ENCODE results near the gene TCFL5.

The TCFL5 gene

GRCh38 chr20:62886709-62887058 lies 25.1 kb upstream of the TCFL5 start:
- H3K4me3 ChIP-seq (ENCODE audit: low read depth, low read length) = no peak overlapping the region
- peaks cover 3% of the 10 kb centered on the region; the same call in 1 of the 2 replicates for H3K4me1 ChIP-seq (ENCODE audit: control insufficient read depth, insufficient read depth, low read length)
- H3K9me3 ChIP-seq (ENCODE audit: control insufficient read depth, insufficient read depth, low read depth, low read length) = no peaks in the 10 kb centered on the region
- POLR2A ChIA-PET = interaction anchor here (1.3 to 1.6 kb wide), 2 partner anchors 25 to 32 kb away, joined by 4 to 5 read pairs; partner anchors contain the start of gene TCFL5
- TF ChIP-seq TSHZ1 (tag by site-specific recombination; IDR thresholded peaks at IDR 0.05; ENCODE audit: borderline replicate concordance) (no peak), ZNF311 (tag by site-specific recombination; IDR thresholded peaks at IDR 0.05; ENCODE audit: borderline replicate concordance) (no peak), ZFHX2 (tag by site-specific recombination; conservative IDR thresholded peaks at IDR 0.05) (peak; percentile 45; the same call in 1 of the 2 replicates), ZNF692 (tag by site-specific recombination; IDR thresholded peaks at IDR 0.05) (no peak), KLF10 (tag by site-specific recombination; IDR thresholded peaks at IDR 0.05) (no peak), ZBTB1 (tag by site-specific recombination; IDR thresholded peaks at IDR 0.05) (no peak), ZNF571 (tag by site-specific recombination; IDR thresholded peaks at IDR 0.05) (no peak), ZNF132 (tag by site-specific recombination; IDR thresholded peaks at IDR 0.05; ENCODE audit: borderline replicate concordance) (no peak), ZNF2 (tag by site-specific recombination; IDR thresholded peaks at IDR 0.05) (peak; percentile 32; the same call in 1 of the 2 replicates), ZNF555 (tag by site-specific recombination; conservative IDR thresholded peaks at IDR 0.05) (no peak), ZNF560 (tag by site-specific recombination; IDR thresholded peaks at IDR 0.05; ENCODE audit: borderline replicate concordance) (no peak), ZNF449 (tag by site-specific recombination; IDR thresholded peaks at IDR 0.05) (no peak), SETDB1 (IDR thresholded peaks at IDR 0.05; ENCODE audit: insufficient read length, low read length) (no peak), ZNF48 (tag by site-specific recombination; IDR thresholded peaks at IDR 0.05) (no peak), ZNF488 (tag by site-specific recombination; IDR thresholded peaks at IDR 0.05) (no peak), ZNF513 (tag by site-specific recombination; IDR thresholded peaks at IDR 0.05) (no peak), ZNF221 (tag by site-specific recombination; IDR thresholded peaks at IDR 0.05; ENCODE audit: borderline replicate concordance) (no peak), ZNF473 (tag by site-specific recombination; IDR thresholded peaks at IDR 0.05) (no peak), EGR2 (tag by site-specific recombination; IDR thresholded peaks at IDR 0.05; ENCODE audit: low read depth) (peak; percentile 57), HOXC10 (CRISPR knock-in tag; IDR thresholded peaks at IDR 0.05) (no peak), ZNF623 (tag by site-specific recombination; IDR thresholded peaks at IDR 0.05) (no peak)
- H3K27ac ChIP-seq (ENCODE audit: extremely low read depth, low read depth, low read length) = no peak overlapping the region
- CTCF ChIA-PET = interaction anchor here (0.6 to 1.4 kb wide), 4 partner anchors 14 to 80 kb away, joined by 3 to 10 read pairs (median 4); no protein-coding TSS in a partner anchor
- H3K36me3 ChIP-seq (ENCODE audit: control insufficient read depth in 2 of 2, insufficient read depth in 1 of 2, low read length in 2 of 2) = peaks cover 0 to 69% of the 10 kb centered on the region in 2 experiments; a peak in 1 of 3 replicates
